Keratinocyte (primary cell): ENCODE data around the gene TNFSF11. TPM values are rescaled to one million over a fixed set of nuclear protein-coding genes. Genes with fewer than 3 reads are reported as not detected.

Experiments used
- DNase-seq: peaks from one replicate; pipeline ENCODE4 v3.0.0-alpha.2; 2011; ENCODE audit warnings: low read depth, missing footprints, low spot score
- FAIRE-seq: peaks from 2 replicates; lab custom pipeline; 2011; peaks lifted over from hg19 to GRCh38; lab: Jason Lieb, UNC
- H2AFZ ChIP-seq: 2 replicates; pipeline ENCODE4 v1.6.0; 2012; ENCODE audit warnings: low read length, control low read depth, inconsistent platforms; ENCODE audit not compliant: control insufficient read depth
- H3K27ac ChIP-seq: 2 replicates; pipeline ENCODE4 v1.5.1; 2011; ENCODE audit warnings: low read length; ENCODE audit not compliant: control insufficient read depth, insufficient read depth
- H3K27me3 ChIP-seq: 3 replicates; pipeline ENCODE4 v1.6.0; 2011; ENCODE audit warnings: low read length; ENCODE audit not compliant: control insufficient read depth, insufficient read depth; ENCODE audit errors: extremely low read depth
- H3K36me3 ChIP-seq, 2 experiments: 2 replicates in 1 of 2; 3 replicates in 1 of 2; pipeline ENCODE4 v1.5.1; 2011; ENCODE audit warnings: low read length in 2 of 2, mild to moderate bottlenecking in 1 of 2; ENCODE audit not compliant: control insufficient read depth in 2 of 2, insufficient read depth in 2 of 2; ENCODE audit errors: extremely low read depth in 1 of 2
- H3K4me1 ChIP-seq: 3 replicates; pipeline ENCODE4 v1.5.1; 2011; ENCODE audit warnings: low read length; ENCODE audit not compliant: control insufficient read depth, insufficient read depth; ENCODE audit errors: extremely low read depth
- H3K4me2 ChIP-seq: 3 replicates; pipeline ENCODE4 v1.6.0; 2011; ENCODE audit warnings: low read depth, low read length; ENCODE audit not compliant: control insufficient read depth, insufficient read depth; ENCODE audit errors: extremely low read depth
- H3K4me3 ChIP-seq, 3 experiments: fragments of 200-600 bp in 1 of 3; sonication (generic) in 1 of 3; 2 replicates in 2 of 3; 3 replicates in 1 of 3; pipeline ENCODE4 v1.5.1; 2011 to 2016; ENCODE audit warnings: low read length in 3 of 3, mild to moderate bottlenecking in 3 of 3, control low read depth in 2 of 3, inconsistent platforms in 1 of 3, low read depth in 1 of 3, mixed read lengths in 1 of 3, mixed run types in 1 of 3, moderate library complexity in 1 of 3; ENCODE audit not compliant: control insufficient read depth in 2 of 3, insufficient read depth in 2 of 3; ENCODE audit errors: extremely low read depth in 1 of 3
- H3K79me2 ChIP-seq: 2 replicates; pipeline ENCODE4 v1.6.0; 2012; ENCODE audit warnings: low read length; ENCODE audit not compliant: control insufficient read depth, insufficient read depth
- H3K9ac ChIP-seq: 3 replicates; pipeline ENCODE4 v1.6.0; 2011; ENCODE audit warnings: low read length; ENCODE audit not compliant: control insufficient read depth, insufficient read depth; ENCODE audit errors: extremely low read depth
- H3K9me1 ChIP-seq: 3 replicates; pipeline ENCODE4 v1.6.0; 2011; ENCODE audit warnings: low read length; ENCODE audit not compliant: control insufficient read depth, insufficient read depth; ENCODE audit errors: extremely low read depth
- H3K9me3 ChIP-seq: 2 replicates; pipeline ENCODE4 v1.5.1; 2012; ENCODE audit warnings: low read depth, low read length; ENCODE audit not compliant: control insufficient read depth
- H4K20me1 ChIP-seq: 3 replicates; pipeline ENCODE4 v1.6.0; 2011; ENCODE audit warnings: low read length; ENCODE audit not compliant: control insufficient read depth, insufficient read depth; ENCODE audit errors: extremely low read depth
- EZH2 ChIP-seq: IDR thresholded peaks from one replicate; pipeline ENCODE4 v1.6.1; 2012; ENCODE audit warnings: inconsistent platforms, mild to moderate bottlenecking, low read length, moderate library complexity
- dilution Hi-C: fragments of 300-500 bp; cut with MboI; formaldehyde crosslinking; loops from one replicate; pipeline ENCODE4 v1.7.0; 2020; ENCODE audit warnings: low sequenced_read_pairs; ENCODE audit not compliant: extremely low pct_ligation_motif_present
- polyA plus RNA-seq, 5 experiments: library from polyadenylated mRNA; depleted of rRNA in 3 of 5; stranded (reverse) in 3 of 5; stranded (forward) in 1 of 5; unstranded in 1 of 5; fragments of >200 nt; gene quantifications; 1 replicate in 1 of 5; 2 replicates in 3 of 5; 3 replicates in 1 of 5; pipeline versions ENCODE4 v1.2.1 to v1.2.3, GENCODE V29; 2011 to 2012; ENCODE audit warnings: missing spikeins in 2 of 5, low read depth in 1 of 5, low replicate concordance in 1 of 5
- TF ChIP-seq, protein P1 (sequence below), 3 experiments: IDR thresholded peaks in 1 of 3; conservative IDR thresholded peaks in 1 of 3; optimal IDR thresholded peaks in 1 of 3; 2 replicates in 2 of 3; 3 replicates in 1 of 3; pipeline versions ENCODE3 to v1.5.1; 2011; ENCODE audit warnings: low read length in 3 of 3, mild to moderate bottlenecking in 3 of 3, moderate library complexity in 2 of 3, control low read depth in 1 of 3, inconsistent platforms in 1 of 3; ENCODE audit not compliant: insufficient read depth in 2 of 3; ENCODE audit errors: extremely low read depth in 1 of 3

The TNFSF11 gene
- polyA plus RNA-seq, 1 donor (not counting 4 experiments of a cell fraction or from before 2014, with no cell fraction given), result not detected

DNA sequence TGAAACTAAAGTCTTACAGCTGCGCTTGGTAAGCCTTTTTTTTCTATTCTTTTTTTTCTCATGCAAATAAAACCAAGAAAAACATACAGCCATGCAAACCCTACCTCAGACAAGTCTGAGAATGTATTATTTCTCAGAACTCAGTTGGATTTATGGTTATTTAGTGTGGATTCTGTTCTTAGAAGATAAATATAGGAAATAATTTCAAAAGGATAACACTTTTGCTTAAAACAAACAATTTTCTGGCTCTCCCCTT lies 40.7 kb upstream of the TNFSF11 start:
- TF ChIP-seq, protein P1, sequence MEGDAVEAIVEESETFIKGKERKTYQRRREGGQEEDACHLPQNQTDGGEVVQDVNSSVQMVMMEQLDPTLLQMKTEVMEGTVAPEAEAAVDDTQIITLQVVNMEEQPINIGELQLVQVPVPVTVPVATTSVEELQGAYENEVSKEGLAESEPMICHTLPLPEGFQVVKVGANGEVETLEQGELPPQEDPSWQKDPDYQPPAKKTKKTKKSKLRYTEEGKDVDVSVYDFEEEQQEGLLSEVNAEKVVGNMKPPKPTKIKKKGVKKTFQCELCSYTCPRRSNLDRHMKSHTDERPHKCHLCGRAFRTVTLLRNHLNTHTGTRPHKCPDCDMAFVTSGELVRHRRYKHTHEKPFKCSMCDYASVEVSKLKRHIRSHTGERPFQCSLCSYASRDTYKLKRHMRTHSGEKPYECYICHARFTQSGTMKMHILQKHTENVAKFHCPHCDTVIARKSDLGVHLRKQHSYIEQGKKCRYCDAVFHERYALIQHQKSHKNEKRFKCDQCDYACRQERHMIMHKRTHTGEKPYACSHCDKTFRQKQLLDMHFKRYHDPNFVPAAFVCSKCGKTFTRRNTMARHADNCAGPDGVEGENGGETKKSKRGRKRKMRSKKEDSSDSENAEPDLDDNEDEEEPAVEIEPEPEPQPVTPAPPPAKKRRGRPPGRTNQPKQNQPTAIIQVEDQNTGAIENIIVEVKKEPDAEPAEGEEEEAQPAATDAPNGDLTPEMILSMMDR (optimal IDR thresholded peaks at IDR 0.05 in 1 of 3, IDR thresholded peaks at IDR 0.05 in 1 of 3, conservative IDR thresholded peaks at IDR 0.05 in 1 of 3; ENCODE audit: extremely low read depth in 1 of 3, insufficient read depth in 2 of 3, low read length in 3 of 3), result no peak
- no peak for TF ChIP-seq EZH2
- Histone ChIP-seq H3K9me3 (no peaks in the 10 kb centered on the region), H3K9me1 (no peaks in the 10 kb centered on the region), H3K27ac (no peak overlapping the region), H2AFZ (no peak overlapping the region), H3K79me2 (no peaks in the 10 kb centered on the region), H3K4me2 (no peak overlapping the region), H3K36me3 (no peaks in the 10 kb centered on the region), H3K4me3 (no peak overlapping the region), H3K9ac (no peak overlapping the region), H3K4me1 (no peaks in the 10 kb centered on the region), H3K27me3 (peaks cover 8% of the 10 kb centered on the region), H4K20me1 (no peaks in the 10 kb centered on the region)
- no peak for DNase-seq
- dilution Hi-C loops, result no loop called here
- no peak for FAIRE-seq

DNA sequence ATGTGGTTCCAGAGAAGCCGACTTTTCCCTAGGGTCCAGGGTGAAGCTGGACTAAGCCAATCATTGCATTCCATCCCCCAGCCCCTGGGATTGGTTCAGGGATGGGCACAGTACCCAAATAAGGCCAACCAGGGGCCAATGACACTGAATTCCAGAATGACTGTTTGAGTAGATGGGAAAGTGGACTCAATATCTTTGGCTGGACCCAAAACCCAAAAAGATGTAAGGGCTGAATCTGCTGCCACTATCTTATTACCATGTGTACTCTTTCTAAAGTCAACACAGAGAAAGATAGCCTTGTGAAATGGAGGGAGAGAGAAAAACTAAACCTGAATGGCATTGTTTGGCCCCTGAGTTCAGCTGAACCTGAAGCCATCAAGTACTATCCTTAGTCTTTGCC lies 39.2 kb upstream of the TNFSF11 start:
- TF ChIP-seq, protein P1 (optimal IDR thresholded peaks at IDR 0.05 in 1 of 3, IDR thresholded peaks at IDR 0.05 in 1 of 3, conservative IDR thresholded peaks at IDR 0.05 in 1 of 3; ENCODE audit: extremely low read depth in 1 of 3, insufficient read depth in 2 of 3, low read length in 3 of 3), result no peak
- TF ChIP-seq EZH2, result no peak
- H2AFZ ChIP-seq, result no peak overlapping the region
- dilution Hi-C loops, result no loop called here
- FAIRE-seq (no peak), DNase-seq (no peak)
- no peak overlapping the region for H3K27ac ChIP-seq
- no peak overlapping the region for H3K9ac ChIP-seq
- no peak overlapping the region for H3K4me3 ChIP-seq
- H3K27me3 ChIP-seq, result peaks cover 8% of the 10 kb centered on the region
- H3K36me3 ChIP-seq, result no peaks in the 10 kb centered on the region
- no peaks in the 10 kb centered on the region for H3K4me1 ChIP-seq
- H3K9me1 ChIP-seq, result no peaks in the 10 kb centered on the region
- H3K4me2 ChIP-seq, result no peak overlapping the region
- no peaks in the 10 kb centered on the region for H3K9me3 ChIP-seq
- H3K79me2 ChIP-seq, result no peaks in the 10 kb centered on the region
- no peaks in the 10 kb centered on the region for H4K20me1 ChIP-seq
